Thyroid gland (tissue), 4 donors: Measurements from ENCODE around the gene CACNA1I. TPM values are rescaled to one million over a fixed set of nuclear protein-coding genes. Genes with fewer than 3 reads are reported as not detected.

ENCODE experiments used
- DNase-seq, 2 donors: peaks; one replicate each; pipeline ENCODE4 v3.0.0-alpha.2; 2019
- H3K27ac ChIP-seq, 3 donors: fragments of 200-600 bp; sonication (generic); 1 replicate in 2 of 3; 2 replicates in 1 of 3; pipeline ENCODE4 v1.5.1; 2016 to 2019; ENCODE audit warnings: mild to moderate bottlenecking in 1 of 3, moderate library complexity in 1 of 3
- H3K27me3 ChIP-seq: fragments of 200-600 bp; sonication (generic); one replicate; pipeline ENCODE4 v1.5.1; 2019
- H3K36me3 ChIP-seq, 2 donors: fragments of 200-600 bp; sonication (generic); one replicate each; pipeline ENCODE4 v1.5.1; 2016 to 2019
- H3K4me1 ChIP-seq, 2 donors: fragments of 200-600 bp; sonication (generic); one replicate each; pipeline ENCODE4 v1.5.1; 2017 to 2019
- H3K4me3 ChIP-seq, 3 donors: fragments of 200-600 bp; sonication (generic); replicated peaks in 1 of 3; 1 replicate in 2 of 3; 2 replicates in 1 of 3; pipeline ENCODE4 v1.5.1; 2016; ENCODE audit warnings: mild to moderate bottlenecking in 1 of 3
- H3K9me3 ChIP-seq: fragments of 200-600 bp; sonication (generic); one replicate; pipeline ENCODE4 v1.5.1; 2017
- CTCF ChIP-seq, 6 experiments: fragments of 200-600 bp in 3 of 6; fragments of 450-650 bp in 3 of 6; sonication (generic) in 3 of 6; IDR thresholded peaks; one replicate each; pipeline ENCODE4 v1.5.1; 2016 to 2019; ENCODE audit warnings: antibody characterized with exemption in 6 of 6, mild to moderate bottlenecking in 2 of 6, inconsistent platforms in 1 of 6, moderate library complexity in 1 of 6
- POLR2A ChIP-seq, 2 donors: fragments of 450-650 bp; IDR thresholded peaks; one replicate each; pipeline ENCODE4 v1.6.1; 2017; ENCODE audit warnings: antibody characterized with exemption in 2 of 2, mild to moderate bottlenecking in 2 of 2, moderate library complexity in 1 of 2
- WGBS, 2 donors: methylation state at CpG; one replicate each; pipeline ENCODE4 v1.1.5; 2017; 5-methylcytosine and 5-hydroxymethylcytosine counted together
- intact Hi-C: fragments of 100-400 bp; cut with DNase I; formaldehyde crosslinking; loops from one replicate; pipeline ENCODE4 v1.15.1; 2023
- total RNA-seq, 4 donors: library from RNA; depleted of rRNA; stranded (reverse); fragments of >200 nt; gene quantifications; one replicate each; pipeline ENCODE4 v1.2.3, GENCODE V29; 2016

The CACNA1I gene
- total RNA-seq, 4 donors from 2014 or later, result 3.7 to 10.7 (median 6.4) TPM

- Histone ChIP-seq H3K9me3 (no peaks in the 10 kb centered on the region), H3K27me3 (no peaks in the 10 kb centered on the region), H3K27ac (no peak overlapping the region), H3K4me3 (no peak overlapping the region), H3K4me1 (peaks cover 0 to 8% of the 10 kb centered on the region in 2 donors), H3K36me3 (no peaks in the 10 kb centered on the region)
- DNase-seq, result no peak
- intact Hi-C loops, result no loop called here
- TF ChIP-seq POLR2A (IDR thresholded peaks at IDR 0.05), result no peak
- WGBS, 2 donors, result 77 to 85% methylated on average over 18 to 23 of the region's 24 CpGs
These were observed 80.8 kb downstream of the CACNA1I start for GRCh38 chr22:39651053-39651996.

GRCh38 chr22:39652990-39653786 lies 82.6 kb downstream of the CACNA1I start:
- TF ChIP-seq CTCF (IDR thresholded peaks at IDR 0.05) (no peak), POLR2A (IDR thresholded peaks at IDR 0.05) (no peak)
- Histone ChIP-seq H3K27ac (no peak overlapping the region), H3K4me1 (no peaks in the 10 kb centered on the region), H3K9me3 (no peaks in the 10 kb centered on the region), H3K27me3 (no peaks in the 10 kb centered on the region), H3K36me3 (no peaks in the 10 kb centered on the region), H3K4me3 (no peak overlapping the region)
- no peak for DNase-seq
- intact Hi-C loops, result no loop called here
- WGBS, 2 donors, result 81 to 84% methylated on average over 15 of the region's 16 CpGs

GRCh38 chr22:39653787-39654077 lies 83.2 kb downstream of the CACNA1I start:
- no peaks in the 10 kb centered on the region for H3K4me1 ChIP-seq
- no peaks in the 10 kb centered on the region for H3K9me3 ChIP-seq
- H3K4me3 ChIP-seq, result no peak overlapping the region
- H3K27ac ChIP-seq, result no peak overlapping the region
- H3K27me3 ChIP-seq, result no peaks in the 10 kb centered on the region
- intact Hi-C loops, result no loop called here
- no peak for DNase-seq
- WGBS, 2 donors, result 97 to 100% methylated on average over 2 to 3 of the region's 3 CpGs
- TF ChIP-seq POLR2A (IDR thresholded peaks at IDR 0.05), result no peak
- no peak for TF ChIP-seq CTCF (IDR thresholded peaks at IDR 0.05)
- H3K36me3 ChIP-seq, result no peaks in the 10 kb centered on the region

GRCh38 chr22:39654131-39654926 lies 83.8 kb downstream of the CACNA1I start:
- Histone ChIP-seq H3K4me3 (no peak overlapping the region), H3K36me3 (no peaks in the 10 kb centered on the region), H3K9me3 (no peaks in the 10 kb centered on the region), H3K27ac (no peak overlapping the region), H3K27me3 (no peaks in the 10 kb centered on the region), H3K4me1 (no peaks in the 10 kb centered on the region)
- WGBS, 2 donors, result 93 to 95% methylated on average over 8 to 10 of the region's 10 CpGs
- intact Hi-C loops, result no loop called here
- TF ChIP-seq CTCF (IDR thresholded peaks at IDR 0.05) (no peak), POLR2A (IDR thresholded peaks at IDR 0.05) (no peak)
- no peak for DNase-seq

GRCh38 chr22:39655004-39655579 lies 84.5 kb downstream of the CACNA1I start:
- Histone ChIP-seq H3K27me3 (no peaks in the 10 kb centered on the region), H3K4me1 (no peaks in the 10 kb centered on the region), H3K4me3 (no peak overlapping the region), H3K9me3 (no peaks in the 10 kb centered on the region), H3K36me3 (no peaks in the 10 kb centered on the region), H3K27ac (no peak overlapping the region)
- no peak for TF ChIP-seq POLR2A (IDR thresholded peaks at IDR 0.05)
- TF ChIP-seq CTCF (IDR thresholded peaks at IDR 0.05), result no peak
- WGBS, 2 donors, result 76 to 85% methylated on average over 8 of the region's 8 CpGs
- no peak for DNase-seq
- intact Hi-C loops, result no loop called here
